Tibial artery (tissue), 4 donors: Measurements from ENCODE around the gene LRCH2.

ENCODE experiments used
- DNase-seq, 2 donors: peaks; one replicate each; pipeline ENCODE4 v3.0.0-alpha.2; 2019
- H3K27ac ChIP-seq, 2 donors: fragments of 200-600 bp; sonication (generic) in 1 of 2; 1 replicate in 1 of 2; 2 replicates in 1 of 2; pipeline ENCODE4 v1.5.1; 2018 to 2019; ENCODE audit warnings: mild to moderate bottlenecking in 1 of 2
- H3K27me3 ChIP-seq, 2 donors: fragments of 200-600 bp; sonication (generic) in 1 of 2; one replicate each; pipeline versions ENCODE4 v1.5.1 to v1.6.0; 2016 to 2019
- H3K36me3 ChIP-seq, 3 donors: fragments of 200-600 bp; sonication (generic) in 2 of 3; one replicate each; pipeline ENCODE4 v1.5.1; 2016 to 2019; ENCODE audit warnings: mild to moderate bottlenecking in 2 of 3
- H3K4me1 ChIP-seq, 4 donors: fragments of 200-600 bp; sonication (generic) in 2 of 4; 1 replicate in 3 of 4; 2 replicates in 1 of 4; pipeline ENCODE4 v1.5.1; 2016 to 2019
- H3K4me3 ChIP-seq, 2 donors: fragments of 200-600 bp; sonication (generic) in 1 of 2; 1 replicate in 1 of 2; 2 replicates in 1 of 2; pipeline ENCODE4 v1.5.1; 2018 to 2019; ENCODE audit warnings: mild to moderate bottlenecking in 2 of 2
- H3K9me3 ChIP-seq, 3 donors: fragments of 200-600 bp; sonication (generic) in 1 of 3; one replicate each; pipeline ENCODE4 v1.5.1; 2016 to 2019
- intact Hi-C: fragments of 100-400 bp; cut with DNase I; formaldehyde crosslinking; loops from one replicate; pipeline ENCODE4 v1.15.0; 2023; ENCODE audit warnings: low total_unique reads
- TF ChIP-seq, protein P1 (sequence below), 2 experiments: fragments of 200-600 bp in 1 of 2; fragments of 450-650 bp in 1 of 2; IDR thresholded peaks; one replicate each; pipeline ENCODE4 v1.5.1; 2017 to 2019; ENCODE audit warnings: antibody characterized with exemption in 2 of 2, mild to moderate bottlenecking in 1 of 2, moderate library complexity in 1 of 2

LRCH2 gene, protein sequence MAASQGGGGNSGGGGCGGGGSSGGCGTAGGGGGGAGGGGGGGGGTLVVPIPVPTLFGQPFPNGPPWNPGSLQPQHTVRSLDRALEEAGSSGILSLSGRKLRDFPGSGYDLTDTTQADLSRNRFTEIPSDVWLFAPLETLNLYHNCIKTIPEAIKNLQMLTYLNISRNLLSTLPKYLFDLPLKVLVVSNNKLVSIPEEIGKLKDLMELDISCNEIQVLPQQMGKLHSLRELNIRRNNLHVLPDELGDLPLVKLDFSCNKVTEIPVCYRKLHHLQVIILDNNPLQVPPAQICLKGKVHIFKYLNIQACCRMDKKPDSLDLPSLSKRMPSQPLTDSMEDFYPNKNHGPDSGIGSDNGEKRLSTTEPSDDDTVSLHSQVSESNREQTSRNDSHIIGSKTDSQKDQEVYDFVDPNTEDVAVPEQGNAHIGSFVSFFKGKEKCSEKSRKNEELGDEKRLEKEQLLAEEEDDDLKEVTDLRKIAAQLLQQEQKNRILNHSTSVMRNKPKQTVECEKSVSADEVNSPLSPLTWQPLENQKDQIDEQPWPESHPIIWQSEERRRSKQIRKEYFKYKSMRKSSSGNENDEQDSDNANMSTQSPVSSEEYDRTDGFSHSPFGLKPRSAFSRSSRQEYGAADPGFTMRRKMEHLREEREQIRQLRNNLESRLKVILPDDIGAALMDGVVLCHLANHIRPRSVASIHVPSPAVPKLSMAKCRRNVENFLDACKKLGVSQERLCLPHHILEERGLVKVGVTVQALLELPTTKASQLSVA

DNA sequence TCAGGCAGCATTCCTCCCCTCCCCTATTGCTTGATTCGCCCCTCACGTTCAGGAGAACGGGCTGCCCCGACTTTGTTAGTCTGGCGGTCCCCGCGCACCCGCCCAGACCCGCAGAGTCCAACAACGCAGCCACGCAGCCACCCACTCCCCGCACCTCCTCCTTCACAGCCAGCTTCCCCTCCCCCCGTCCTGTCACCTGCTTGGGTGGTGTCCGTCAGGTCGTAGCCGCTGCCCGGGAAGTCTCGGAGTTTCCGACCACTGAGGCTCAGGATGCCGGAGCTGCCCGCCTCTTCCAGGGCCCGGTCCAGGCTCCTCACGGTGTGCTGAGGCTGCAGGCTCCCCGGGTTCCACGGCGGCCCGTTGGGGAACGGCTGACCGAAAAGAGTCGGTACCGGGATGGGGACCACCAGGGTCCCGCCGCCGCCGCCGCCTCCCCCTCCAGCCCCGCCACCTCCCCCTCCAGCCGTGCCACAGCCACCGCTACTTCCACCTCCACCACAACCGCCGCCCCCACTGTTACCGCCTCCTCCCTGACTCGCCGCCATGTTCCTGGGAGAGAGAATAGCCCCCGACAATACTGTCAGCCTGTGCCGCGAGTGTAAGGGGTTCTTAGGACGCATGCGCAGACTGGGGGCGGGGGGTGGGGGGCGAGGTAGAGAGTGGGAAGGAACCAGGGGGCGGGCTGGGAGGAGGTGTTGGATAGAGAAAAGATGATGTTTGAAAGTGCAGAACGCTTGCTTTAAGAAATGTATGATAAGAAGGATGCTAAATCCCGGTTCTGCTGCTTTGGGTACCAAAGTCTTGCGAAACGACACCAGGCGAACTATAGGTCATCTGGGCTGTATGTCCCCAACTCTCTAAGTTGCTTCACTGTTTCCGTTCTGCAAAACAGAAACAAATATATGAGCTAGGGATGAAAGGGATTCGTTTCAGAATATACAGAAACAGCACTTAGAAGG, at the start of gene LRCH2:
LRCH2 (minus strand) TSS at position 600 of the 959 bp plus-strand sequence; CDS start at position 545, 55 bp downstream.
- Histone ChIP-seq H3K4me1 (peaks cover 0 to 14% (median 0%) of the 10 kb centered on the region in 4 donors), H3K36me3 (no peaks in the 10 kb centered on the region), H3K4me3 (peak within 1 kb of the TSS; percentile 76 to 80), H3K27ac (peak within 1 kb of the TSS; percentile 82 to 84), H3K27me3 (no peaks in the 10 kb centered on the region), H3K9me3 (no peaks in the 10 kb centered on the region)
- TF ChIP-seq, protein P1, sequence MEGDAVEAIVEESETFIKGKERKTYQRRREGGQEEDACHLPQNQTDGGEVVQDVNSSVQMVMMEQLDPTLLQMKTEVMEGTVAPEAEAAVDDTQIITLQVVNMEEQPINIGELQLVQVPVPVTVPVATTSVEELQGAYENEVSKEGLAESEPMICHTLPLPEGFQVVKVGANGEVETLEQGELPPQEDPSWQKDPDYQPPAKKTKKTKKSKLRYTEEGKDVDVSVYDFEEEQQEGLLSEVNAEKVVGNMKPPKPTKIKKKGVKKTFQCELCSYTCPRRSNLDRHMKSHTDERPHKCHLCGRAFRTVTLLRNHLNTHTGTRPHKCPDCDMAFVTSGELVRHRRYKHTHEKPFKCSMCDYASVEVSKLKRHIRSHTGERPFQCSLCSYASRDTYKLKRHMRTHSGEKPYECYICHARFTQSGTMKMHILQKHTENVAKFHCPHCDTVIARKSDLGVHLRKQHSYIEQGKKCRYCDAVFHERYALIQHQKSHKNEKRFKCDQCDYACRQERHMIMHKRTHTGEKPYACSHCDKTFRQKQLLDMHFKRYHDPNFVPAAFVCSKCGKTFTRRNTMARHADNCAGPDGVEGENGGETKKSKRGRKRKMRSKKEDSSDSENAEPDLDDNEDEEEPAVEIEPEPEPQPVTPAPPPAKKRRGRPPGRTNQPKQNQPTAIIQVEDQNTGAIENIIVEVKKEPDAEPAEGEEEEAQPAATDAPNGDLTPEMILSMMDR (IDR thresholded peaks at IDR 0.05) = no peak
- intact Hi-C loops = no loop called here
- DNase-seq = peak; percentile 22 to 69

DNA sequence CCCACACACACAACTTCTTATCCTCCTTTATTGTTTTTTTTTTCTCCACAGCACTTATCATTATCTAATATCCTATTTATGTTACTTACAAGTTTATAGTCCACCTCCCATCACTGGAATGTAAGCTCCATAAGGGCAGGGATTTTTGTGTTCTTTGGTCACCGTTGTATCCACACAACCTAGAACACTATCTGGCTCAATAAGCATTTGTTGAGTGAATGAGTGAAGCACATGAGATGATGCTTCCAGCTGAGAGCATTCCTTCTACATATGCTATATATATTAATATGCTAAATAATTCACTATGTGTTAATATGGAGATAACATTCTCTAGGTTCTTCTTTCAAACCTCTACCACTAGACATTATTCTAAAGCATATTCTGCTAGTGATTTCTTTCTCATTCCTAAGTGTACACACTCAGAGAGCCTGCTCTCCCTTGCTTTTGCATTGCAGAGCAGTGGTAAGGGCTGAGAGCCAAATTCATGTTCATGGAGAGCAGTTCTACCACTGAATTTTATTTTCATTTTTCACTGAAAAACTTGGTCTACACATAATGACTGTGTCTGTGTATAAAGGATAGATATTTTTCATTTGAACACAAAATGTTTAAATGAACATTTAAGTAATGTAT, 35.3 kb upstream of the LRCH2 start:
- intact Hi-C loops = no loop called here
- Histone ChIP-seq H3K4me1 (no peaks in the 10 kb centered on the region), H3K36me3 (no peaks in the 10 kb centered on the region), H3K27ac (no peak overlapping the region), H3K9me3 (no peaks in the 10 kb centered on the region), H3K27me3 (no peaks in the 10 kb centered on the region), H3K4me3 (no peak overlapping the region)
- TF ChIP-seq, protein P1 (IDR thresholded peaks at IDR 0.05) = no peak
- DNase-seq = no peak

DNA sequence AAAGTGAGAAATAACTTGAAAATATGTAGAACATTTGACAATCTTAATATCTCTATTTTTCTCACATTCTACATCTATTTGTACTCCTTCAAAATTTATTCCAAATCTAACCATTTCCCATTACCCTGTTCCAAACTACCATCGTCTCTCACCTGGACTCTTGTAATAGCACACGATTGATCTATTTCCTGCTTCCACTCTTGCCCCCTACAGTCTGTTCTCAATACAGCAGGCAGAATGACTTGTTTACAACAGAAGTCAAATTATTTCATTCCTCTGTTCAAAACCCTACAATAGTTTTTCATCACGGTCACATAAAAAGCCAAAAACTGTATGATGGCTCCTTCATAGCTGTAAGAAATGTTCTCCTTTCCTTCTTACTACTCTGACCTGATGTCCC, 34.5 kb upstream of the LRCH2 start:
- Histone ChIP-seq H3K9me3 (no peaks in the 10 kb centered on the region), H3K27ac (no peak overlapping the region), H3K4me3 (no peak overlapping the region), H3K4me1 (no peaks in the 10 kb centered on the region), H3K36me3 (no peaks in the 10 kb centered on the region), H3K27me3 (no peaks in the 10 kb centered on the region)
- intact Hi-C loops = no loop called here
- no peak for DNase-seq
- TF ChIP-seq, protein P1 (IDR thresholded peaks at IDR 0.05) = no peak

DNA sequence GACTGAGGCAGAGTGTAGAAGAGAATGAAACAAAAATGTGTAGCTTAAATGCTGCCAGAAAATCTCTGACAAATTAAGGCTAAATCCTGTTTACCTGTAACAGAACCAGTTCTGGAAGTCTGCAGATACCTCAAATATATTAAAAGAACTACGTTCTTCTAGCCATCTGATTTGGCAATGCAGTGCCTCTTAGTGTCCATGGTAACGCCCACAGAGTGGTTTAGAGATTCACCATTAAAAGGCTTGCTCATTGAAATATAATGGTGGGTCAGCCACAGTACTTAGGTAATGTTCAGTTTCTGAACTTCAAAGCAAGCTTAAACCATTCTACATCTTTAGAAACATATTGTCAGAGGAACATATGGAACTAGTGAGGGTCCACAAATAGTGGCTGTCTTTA, 32.4 kb upstream of the LRCH2 start:
- H3K9me3 ChIP-seq = no peaks in the 10 kb centered on the region
- no peaks in the 10 kb centered on the region for H3K4me1 ChIP-seq

More for the DNA sequence above, 32.4 kb upstream of the LRCH2 start:
- intact Hi-C loops = no loop called here
- no peaks in the 10 kb centered on the region for H3K27me3 ChIP-seq
- H3K36me3 ChIP-seq = no peaks in the 10 kb centered on the region
- TF ChIP-seq, protein P1 (IDR thresholded peaks at IDR 0.05) = no peak
- H3K27ac ChIP-seq = no peak overlapping the region
- no peak for DNase-seq
- no peak overlapping the region for H3K4me3 ChIP-seq
